NCI-H1436 treated with DMSO at 0.1 percent for 48 hours (cell line): ENCODE data around the gene NAV2.

Experiments used
- DNase-seq: peaks from one replicate; lab custom pipeline; 2025; lab: John Stamatoyannopoulos, UW

Gene NAV2

GRCh38 chr11:19712281-19713195, at the start of gene NAV2:
Gene NAV2 (plus strand): TSS chr11:19712837. CDS start chr11:19713696, 859 bp downstream.
- peak; percentile 13 for DNase-seq

- DNase-seq, result no peak
Observed at GRCh38 chr11:19663206-19663605, 49.4 kb upstream of the NAV2 start.

GRCh38 chr11:19664886-19665548, 47.6 kb upstream of the NAV2 start:
- DNase-seq, result no peak

- no peak for DNase-seq
Observed at GRCh38 chr11:19666951-19667350, 45.7 kb upstream of the NAV2 start.

- no peak for DNase-seq
Observed at GRCh38 chr11:19669511-19669910, 43.1 kb upstream of the NAV2 start.

- DNase-seq, result no peak
Observed at GRCh38 chr11:19670030-19670791, 42.4 kb upstream of the NAV2 start.

GRCh38 chr11:19672586-19673206, 39.9 kb upstream of the NAV2 start:
- DNase-seq, result no peak

GRCh38 chr11:19673924-19674729, 38.5 kb upstream of the NAV2 start:
- no peak for DNase-seq

GRCh38 chr11:19674836-19675235, 37.8 kb upstream of the NAV2 start:
- DNase-seq, result no peak

GRCh38 chr11:19675397-19675796, 37.2 kb upstream of the NAV2 start:
- no peak for DNase-seq

- DNase-seq, result no peak
Observed at GRCh38 chr11:19676475-19677380, 35.9 kb upstream of the NAV2 start.

- no peak for DNase-seq
Observed at GRCh38 chr11:19677381-19678080, 35.1 kb upstream of the NAV2 start.

- DNase-seq, result no peak
Observed at GRCh38 chr11:19679952-19680828, 32.4 kb upstream of the NAV2 start.

GRCh38 chr11:19680829-19681368, 31.7 kb upstream of the NAV2 start:
- DNase-seq, result no peak

GRCh38 chr11:19683141-19683805, 29.4 kb upstream of the NAV2 start:
- no peak for DNase-seq

- DNase-seq, result no peak
Observed at GRCh38 chr11:19683862-19684491, 28.7 kb upstream of the NAV2 start.

- DNase-seq, result no peak
Observed at GRCh38 chr11:19686234-19686633, 26.4 kb upstream of the NAV2 start.
